Activated CD4-positive, CD25-positive, alpha-beta regulatory T cell (primary cell): ENCODE measurements around the gene EDN1.
"Not testable (repeated sequence)": the region's sequence is repeated elsewhere in the genome, so short reads cannot be mapped to it uniquely, and the experiment has no call there.

Source experiments
- DNase-seq, 4 experiments: peaks; one replicate each; lab custom pipeline; 2025; lab: John Stamatoyannopoulos, UW

The EDN1 gene

GRCh38 chr6:12294851-12295536 is 4.8 kb downstream of the EDN1 start:
- DNase-seq: no peak

GRCh38 chr6:12295558-12296254 is 5.5 kb downstream of the EDN1 start:
- no peak for DNase-seq

GRCh38 chr6:12296255-12296573 is 6.1 kb downstream of the EDN1 start:
- DNase-seq: no peak

- no peak for DNase-seq
These were observed 6.4 kb downstream of the EDN1 start for GRCh38 chr6:12296604-12297003.

DNA sequence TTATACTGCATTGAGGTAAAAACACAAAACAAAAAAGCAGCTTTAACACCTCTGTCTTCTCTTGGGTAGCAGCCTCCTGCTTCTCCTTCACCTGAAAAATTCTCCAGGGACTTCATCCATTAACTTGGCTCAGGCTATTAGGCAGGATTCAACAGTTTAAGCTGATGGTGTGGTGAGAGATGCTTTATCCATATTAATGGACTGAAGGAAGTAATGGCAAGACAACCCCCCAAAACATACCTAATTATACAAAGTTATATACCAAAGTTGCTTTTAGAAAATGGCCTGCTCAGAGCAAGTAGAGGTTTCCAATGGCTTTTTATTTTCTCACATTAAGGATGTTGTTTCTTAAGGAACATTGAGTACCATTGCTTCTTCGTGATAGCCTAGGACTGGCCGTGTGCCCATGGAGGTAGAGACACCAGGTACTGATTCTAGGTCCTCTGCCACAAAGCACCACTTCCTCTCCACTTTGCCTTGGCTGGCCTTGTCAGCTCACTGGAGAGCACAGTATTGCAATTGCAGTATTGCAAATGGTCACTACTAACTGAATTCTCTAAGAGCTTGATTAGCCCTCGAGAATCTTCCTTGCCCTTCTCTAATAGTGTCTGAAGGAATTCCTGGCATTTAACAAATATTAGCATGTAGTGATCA is 7.3 kb downstream of the EDN1 start:
- DNase-seq: no peak

DNA sequence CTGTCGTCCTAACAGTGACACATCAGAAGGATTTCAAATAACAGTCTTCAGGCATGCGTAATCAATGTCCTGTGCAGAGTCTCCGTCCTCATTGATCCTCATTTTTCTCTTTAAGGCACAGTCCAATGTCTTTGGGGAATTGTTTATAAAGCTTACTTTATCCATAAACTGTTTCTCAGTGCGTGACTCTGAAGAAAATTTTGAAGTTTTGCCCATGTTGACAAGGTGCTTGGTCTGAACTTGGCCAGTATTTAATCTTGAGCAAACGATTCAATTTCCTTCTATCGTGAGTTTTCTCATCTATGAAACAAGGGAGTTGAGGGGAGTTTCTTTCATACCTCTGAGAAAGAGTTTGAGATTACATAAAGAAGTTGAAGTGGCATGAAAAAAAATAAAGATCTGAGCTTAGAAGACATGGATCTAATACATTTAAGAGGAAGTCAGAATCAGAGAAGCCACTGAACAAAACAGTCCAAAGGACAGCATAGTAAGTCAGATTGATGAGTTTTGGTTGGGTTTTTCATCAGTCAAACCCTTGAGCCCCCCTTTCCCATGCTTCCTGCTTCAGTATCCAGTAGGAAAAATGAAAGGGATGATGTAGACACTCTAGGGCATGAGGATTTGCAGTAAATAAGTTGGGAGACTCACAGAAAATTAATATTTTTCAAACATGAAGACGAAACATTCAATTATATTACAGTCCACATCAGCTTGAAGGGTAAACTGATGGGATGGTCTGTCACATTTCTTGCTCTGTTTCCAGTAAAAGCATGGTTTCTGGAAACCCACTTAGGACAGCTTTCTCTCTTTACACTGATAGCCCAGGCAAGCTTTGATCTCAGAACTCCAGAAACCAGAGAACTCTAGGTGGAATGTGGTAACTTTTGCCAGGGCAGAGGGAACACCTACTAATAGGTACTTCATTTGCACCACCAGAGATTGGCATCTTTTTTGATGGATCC is 8.1 kb downstream of the EDN1 start:
- DNase-seq: no peak

- DNase-seq: no peak
These were observed 8.8 kb downstream of the EDN1 start for GRCh38 chr6:12298995-12299394.

GRCh38 chr6:12301018-12301417 is 10.9 kb downstream of the EDN1 start:
- DNase-seq: no peak

DNA sequence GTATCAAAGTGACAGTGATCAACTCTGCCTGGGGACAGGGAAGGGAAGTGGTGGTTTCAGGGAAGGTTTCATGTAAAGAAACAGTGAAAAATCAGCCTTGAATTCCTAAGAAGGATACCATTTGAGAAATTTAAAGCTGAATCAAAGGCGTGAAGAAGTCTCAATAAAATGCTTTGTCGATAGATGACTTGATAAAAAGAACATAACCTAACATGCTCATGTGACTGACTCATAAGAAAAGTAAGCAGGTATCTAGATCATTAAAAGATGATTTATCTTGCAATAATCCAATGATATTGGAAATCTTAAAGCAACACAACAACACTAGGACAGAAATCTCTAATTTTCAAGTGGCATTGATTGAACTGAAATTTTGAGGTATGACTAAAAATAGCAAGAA is 14.3 kb downstream of the EDN1 start:
- no peak for DNase-seq

GRCh38 chr6:12309070-12309469 is 18.9 kb downstream of the EDN1 start:
- no peak for DNase-seq

DNA sequence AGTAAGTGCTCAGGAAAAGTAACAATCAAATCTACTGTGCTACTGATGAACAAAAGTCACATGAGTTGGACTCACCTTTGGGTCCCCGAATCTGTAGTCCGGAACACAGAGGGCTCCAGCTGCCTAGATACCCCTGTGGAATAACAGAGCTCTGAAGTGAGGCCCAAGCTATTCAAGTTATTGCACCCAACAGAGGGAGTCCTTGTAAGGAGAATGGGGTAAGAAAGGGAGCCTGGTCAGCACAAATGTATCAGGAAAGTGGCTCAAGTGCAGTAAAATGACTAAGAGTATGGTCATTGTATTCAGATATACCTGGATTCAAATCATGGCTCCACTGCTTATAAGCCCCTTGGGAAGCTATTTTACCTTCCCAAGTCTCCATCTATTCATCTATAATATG is 20.9 kb downstream of the EDN1 start:
- no peak for DNase-seq

GRCh38 chr6:12312736-12313135 is 22.6 kb downstream of the EDN1 start:
- DNase-seq: no peak

DNA sequence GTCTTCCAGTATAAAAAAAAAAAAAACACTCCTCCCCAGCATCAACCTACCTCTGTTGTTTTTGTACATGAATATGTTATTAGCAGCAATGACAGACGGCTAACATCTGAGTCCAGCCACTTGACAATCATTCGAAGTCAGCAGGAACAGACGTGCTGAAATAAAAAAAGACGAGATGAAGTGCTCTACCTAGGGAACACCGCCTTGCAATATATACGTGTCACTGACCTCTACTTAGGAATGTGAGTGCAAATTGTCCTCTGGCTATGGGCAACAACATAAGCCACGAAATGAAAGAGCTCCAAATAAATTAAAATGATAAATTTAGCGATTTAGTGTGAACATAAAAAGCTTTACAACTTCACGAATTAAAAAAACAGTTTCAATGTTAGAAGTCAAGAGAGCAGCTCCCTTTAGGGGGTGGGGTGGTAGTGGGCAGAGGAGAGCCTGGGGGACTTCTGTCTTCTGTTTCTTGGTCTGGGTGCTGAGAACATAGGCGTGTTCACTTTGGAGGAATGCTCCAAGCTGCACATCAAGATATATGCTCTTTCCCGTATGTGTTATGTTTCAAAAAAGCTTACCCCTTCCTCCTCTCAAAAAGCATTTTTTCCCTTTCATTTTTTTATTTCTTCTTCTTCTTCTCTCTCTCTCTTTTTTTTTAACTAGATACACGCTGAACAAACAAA is 23.3 kb downstream of the EDN1 start:
- DNase-seq: no peak

DNA sequence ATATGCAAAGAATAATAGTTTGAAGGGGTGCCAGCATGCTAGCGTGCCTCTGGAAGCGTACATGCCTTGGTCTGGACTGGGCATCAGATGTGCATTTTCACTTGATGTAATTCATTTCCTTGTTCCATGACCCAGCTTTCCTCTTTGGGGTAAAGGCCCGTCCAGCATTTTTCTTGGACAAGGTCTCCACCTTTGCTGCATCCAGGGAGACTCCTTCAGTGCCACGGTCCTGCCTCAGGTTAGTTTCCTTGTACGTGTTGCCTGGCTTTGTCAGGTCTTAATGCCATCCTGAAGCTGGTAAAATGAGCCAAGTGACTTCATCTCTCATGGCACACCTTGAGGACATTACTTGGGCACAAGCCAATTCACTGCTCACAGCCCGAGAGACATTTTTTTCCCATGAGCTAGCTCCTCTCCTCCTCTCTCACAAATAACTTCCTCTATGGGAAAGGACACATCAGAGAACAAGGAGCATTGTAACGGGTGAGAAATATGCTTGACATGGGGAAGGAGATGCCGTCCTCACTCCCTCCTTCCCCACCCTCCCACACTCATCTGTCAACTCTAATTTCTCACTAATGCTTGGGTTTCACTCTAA is 23.9 kb downstream of the EDN1 start:
- DNase-seq: no peak

GRCh38 chr6:12314751-12315150 is 24.6 kb downstream of the EDN1 start:
- no peak for DNase-seq

DNA sequence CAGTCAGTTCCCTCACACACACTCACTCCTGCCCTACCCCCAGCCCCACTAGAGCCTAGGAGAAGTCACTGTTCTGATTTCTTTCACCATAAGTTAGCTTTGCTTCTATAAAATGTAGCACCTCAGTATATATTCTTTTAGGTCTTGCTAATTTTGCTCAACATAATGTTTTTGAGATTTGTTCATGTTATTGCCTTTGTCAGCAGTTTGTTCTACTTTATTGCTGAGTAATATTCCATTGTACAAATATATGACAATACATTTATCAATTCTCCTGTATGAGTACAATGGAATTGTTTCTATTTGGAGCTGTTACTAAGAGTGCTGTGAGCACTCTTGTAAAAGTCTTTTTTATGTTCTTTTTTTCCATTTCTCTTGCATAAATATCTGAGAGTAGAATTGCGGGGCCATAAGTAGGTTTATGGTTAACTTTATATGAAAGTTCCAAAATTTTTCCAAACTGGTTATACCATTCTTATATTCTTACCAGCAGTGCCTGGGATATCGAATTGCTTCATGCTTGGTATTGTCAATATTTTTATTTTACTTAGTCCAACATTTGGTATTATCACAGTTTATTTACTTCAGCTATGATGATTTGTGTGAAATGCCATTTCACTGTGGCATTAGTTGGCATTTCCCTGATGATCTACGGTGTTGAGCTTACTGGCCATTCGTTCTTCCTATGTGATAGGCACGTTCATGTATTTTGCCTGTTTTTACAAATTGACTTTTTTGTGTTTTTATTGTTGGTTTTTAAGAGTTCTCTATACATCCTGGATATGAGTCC is 25.3 kb downstream of the EDN1 start:
- no peak for DNase-seq

DNA sequence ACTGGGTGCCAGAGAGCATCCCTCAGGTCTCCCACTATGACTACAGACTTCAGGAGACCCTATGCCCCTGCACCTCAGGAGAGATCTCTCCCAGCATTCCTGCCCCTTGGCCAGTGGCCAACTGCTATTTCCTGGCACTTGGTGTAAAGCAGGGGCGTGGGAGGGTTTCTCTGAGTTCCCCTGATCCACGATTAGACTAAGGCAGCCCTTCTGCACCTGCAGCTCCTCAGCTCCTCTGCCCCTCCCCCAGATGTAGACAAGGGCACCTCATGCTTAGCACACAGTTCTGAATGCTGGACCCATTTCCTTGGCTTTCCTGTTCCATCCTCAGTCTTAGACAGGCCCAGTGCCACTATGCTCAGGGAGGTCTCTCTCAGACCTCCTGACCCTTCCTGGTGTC is 28.6 kb downstream of the EDN1 start:
- DNase-seq: no peak

DNA sequence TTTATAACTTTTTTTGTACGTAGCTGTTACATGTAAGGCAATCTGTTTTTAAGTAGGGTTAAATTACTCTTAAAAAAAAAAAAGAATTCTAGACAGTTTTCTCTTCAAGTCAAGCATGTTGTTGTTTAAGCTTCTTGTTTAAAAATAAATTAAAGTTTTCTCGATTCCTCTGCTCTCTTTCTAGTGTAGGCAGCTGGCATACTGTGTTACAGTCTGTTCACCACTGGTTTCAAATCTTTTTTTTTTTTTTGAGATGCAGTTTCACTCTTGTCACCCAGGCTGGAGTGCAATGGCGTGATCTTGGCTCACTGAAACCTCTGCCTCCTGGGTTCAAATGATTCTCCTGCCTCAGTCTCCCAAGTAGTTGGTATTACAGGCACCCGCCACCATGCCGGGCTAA is 29.9 kb downstream of the EDN1 start:
- DNase-seq: not testable (repeated sequence)

GRCh38 chr6:12324099-12324498 is 33.9 kb downstream of the EDN1 start:
- DNase-seq: no peak

GRCh38 chr6:12324748-12325147 is 34.6 kb downstream of the EDN1 start:
- no peak for DNase-seq

DNA sequence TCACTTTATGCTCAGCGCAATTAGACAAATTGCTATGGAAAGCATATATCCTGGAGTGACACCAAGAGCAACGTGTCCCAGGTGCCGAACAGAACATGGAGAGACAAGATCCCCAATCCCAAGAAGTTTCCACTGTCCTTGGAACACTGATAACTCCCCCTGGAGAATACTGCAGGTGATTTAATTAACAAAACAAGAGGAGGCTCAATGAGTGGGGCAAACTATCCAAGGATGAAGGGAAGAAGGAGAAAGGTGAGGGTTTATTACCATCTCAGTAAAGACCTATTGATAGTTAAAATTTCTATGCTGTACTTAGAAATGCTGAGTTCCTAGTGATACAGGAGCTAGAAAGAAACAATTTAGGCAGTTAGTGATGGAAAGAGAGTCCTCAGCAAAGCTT is 35.7 kb downstream of the EDN1 start:
- DNase-seq: no peak
